22Rv1 (cell line): ENCODE data around the gene COX19.

Experiments
- ZFX ChIP-seq: fragments of 450-650 bp; IDR thresholded peaks from 2 replicates; pipeline ENCODE4 v1.6.1; 2017; ENCODE audit warnings: antibody characterized with exemption, borderline replicate concordance
- TF ChIP-seq, protein P1 (sequence below): fragments of 450-650 bp; IDR thresholded peaks from 2 replicates; pipeline ENCODE4 v1.5.1; 2017; ENCODE audit warnings: mild to moderate bottlenecking

- TF ChIP-seq, protein P1, sequence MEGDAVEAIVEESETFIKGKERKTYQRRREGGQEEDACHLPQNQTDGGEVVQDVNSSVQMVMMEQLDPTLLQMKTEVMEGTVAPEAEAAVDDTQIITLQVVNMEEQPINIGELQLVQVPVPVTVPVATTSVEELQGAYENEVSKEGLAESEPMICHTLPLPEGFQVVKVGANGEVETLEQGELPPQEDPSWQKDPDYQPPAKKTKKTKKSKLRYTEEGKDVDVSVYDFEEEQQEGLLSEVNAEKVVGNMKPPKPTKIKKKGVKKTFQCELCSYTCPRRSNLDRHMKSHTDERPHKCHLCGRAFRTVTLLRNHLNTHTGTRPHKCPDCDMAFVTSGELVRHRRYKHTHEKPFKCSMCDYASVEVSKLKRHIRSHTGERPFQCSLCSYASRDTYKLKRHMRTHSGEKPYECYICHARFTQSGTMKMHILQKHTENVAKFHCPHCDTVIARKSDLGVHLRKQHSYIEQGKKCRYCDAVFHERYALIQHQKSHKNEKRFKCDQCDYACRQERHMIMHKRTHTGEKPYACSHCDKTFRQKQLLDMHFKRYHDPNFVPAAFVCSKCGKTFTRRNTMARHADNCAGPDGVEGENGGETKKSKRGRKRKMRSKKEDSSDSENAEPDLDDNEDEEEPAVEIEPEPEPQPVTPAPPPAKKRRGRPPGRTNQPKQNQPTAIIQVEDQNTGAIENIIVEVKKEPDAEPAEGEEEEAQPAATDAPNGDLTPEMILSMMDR, result no peak
- TF ChIP-seq ZFX, result no peak
Measured at GRCh38 chr7:1013581-1013980, 38.2 kb upstream of the COX19 start.
